HG03521 (cell line): ENCODE measurements around the gene PUS7L.

Experiments used
- ATAC-seq: cut with Tn5 transposase; IDR thresholded peaks from one replicate; pipeline ENCODE4 v1.9.1; 2021; ENCODE audit warnings: mild to moderate bottlenecking, moderate library complexity; ENCODE audit not compliant: unreplicated experiment

Gene PUS7L

DNA sequence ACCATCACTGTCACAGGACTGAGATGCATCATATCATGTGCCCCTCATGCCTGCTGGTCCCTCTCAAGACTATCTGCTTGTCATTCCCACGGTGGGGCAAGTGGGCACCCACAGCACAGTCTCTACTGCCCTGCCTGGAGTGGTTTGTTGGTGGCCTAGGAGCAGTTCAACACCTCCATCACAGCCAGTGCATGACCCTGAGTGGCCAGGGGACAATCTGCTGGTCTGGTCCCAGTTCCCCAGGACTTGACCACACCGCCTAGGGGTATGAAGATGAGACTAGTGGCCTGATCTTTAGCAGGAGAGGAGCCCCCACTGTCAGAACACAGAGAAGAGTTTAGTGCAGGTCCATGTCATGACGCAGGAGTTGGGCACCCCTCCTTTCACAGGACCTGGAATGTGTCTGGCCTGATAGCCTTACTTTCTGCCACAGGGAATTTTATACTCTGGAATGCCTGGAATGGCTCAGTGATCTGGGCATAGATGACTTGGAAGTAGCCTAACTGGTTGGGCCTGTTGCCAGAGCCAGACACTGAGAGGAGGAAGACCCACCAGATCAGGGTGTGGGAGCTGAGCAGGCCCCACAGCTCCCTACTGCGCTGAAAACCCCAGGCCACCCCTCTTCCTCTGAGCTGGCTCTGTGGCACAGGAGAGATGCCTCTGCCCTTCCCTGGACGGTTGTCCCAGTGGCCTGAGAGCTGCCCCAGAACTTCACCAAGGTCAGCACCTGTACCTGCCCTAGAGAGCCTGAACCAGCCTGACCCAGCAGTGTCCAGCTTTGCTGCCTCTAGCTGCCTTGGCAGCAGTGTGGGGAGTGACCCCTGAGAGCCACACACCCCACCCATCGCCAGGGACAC lies 83.3 kb downstream of the PUS7L start:
- no peak for ATAC-seq

DNA sequence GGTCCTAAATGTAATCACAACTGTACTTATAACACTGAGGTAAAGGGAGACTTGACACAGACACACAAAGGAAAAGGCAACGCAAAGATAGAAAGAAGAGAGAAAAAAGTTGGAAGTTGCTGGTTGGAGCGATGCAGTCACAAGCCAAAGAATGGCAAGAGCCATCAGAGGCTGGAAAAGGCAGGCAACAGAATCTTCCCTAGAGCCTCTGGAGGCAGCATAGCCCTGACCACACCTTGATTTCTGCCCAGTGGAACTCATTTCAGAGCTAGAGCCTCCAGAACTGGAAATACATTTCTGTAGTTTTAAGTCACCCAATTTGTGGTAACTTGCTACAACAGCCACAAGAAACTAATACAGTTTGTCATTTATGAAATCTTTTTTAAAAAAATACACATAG lies 89.2 kb downstream of the PUS7L start:
- no peak for ATAC-seq
